ENCODE data around the gene CAP2. TPM values are rescaled to one million over a fixed set of nuclear protein-coding genes. Genes with fewer than 3 reads are reported as not detected.
"Not testable (repeated sequence)": the region's sequence is repeated elsewhere in the genome, so short reads cannot be mapped to it uniquely, and the experiment has no call there.

Gene CAP2
- total RNA-seq, 3 donors from 2014 or later, result 2.2 to 56.1 (median 3.4) TPM

DNA sequence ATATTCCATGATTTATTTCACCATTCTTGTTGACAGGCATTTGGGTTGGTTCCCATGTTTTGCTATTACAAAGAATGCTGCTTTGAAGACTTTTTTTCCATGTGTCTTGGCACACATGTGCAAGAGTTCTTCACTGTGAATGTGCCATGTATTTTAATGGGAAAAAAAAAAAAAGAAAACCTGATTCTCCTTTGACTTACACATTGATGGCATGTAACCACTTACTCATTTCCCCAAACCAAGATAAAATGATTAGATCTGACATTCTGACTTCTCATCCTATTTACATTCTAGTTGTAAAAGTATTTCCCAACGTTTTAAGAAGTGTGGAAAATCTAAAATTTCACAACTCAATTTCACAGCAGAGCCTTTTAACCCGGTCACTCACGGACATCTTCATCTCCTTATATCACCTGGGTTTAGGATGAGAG, 4.4 kb downstream of the CAP2 start:
- no peaks in the 10 kb centered on the region for H3K4me1 ChIP-seq (ENCODE audit: low read depth)
- H3K36me3 ChIP-seq (ENCODE audit: low read depth), result no peaks in the 10 kb centered on the region
- ATAC-seq (no peak), DNase-seq (no peak)
- intact Hi-C loops (cut with DNase I, micrococcal nuclease), result loop anchor here in 1 of 2 donors (10.0 kb wide), 1 partner anchor 187 kb away; no protein-coding TSS in a partner anchor
- H3K4me3 ChIP-seq, result no peak overlapping the region
- TF ChIP-seq, protein P1, sequence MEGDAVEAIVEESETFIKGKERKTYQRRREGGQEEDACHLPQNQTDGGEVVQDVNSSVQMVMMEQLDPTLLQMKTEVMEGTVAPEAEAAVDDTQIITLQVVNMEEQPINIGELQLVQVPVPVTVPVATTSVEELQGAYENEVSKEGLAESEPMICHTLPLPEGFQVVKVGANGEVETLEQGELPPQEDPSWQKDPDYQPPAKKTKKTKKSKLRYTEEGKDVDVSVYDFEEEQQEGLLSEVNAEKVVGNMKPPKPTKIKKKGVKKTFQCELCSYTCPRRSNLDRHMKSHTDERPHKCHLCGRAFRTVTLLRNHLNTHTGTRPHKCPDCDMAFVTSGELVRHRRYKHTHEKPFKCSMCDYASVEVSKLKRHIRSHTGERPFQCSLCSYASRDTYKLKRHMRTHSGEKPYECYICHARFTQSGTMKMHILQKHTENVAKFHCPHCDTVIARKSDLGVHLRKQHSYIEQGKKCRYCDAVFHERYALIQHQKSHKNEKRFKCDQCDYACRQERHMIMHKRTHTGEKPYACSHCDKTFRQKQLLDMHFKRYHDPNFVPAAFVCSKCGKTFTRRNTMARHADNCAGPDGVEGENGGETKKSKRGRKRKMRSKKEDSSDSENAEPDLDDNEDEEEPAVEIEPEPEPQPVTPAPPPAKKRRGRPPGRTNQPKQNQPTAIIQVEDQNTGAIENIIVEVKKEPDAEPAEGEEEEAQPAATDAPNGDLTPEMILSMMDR (IDR thresholded peaks at IDR 0.05), result no peak
- H3K9me3 ChIP-seq, result no peaks in the 10 kb centered on the region

DNA sequence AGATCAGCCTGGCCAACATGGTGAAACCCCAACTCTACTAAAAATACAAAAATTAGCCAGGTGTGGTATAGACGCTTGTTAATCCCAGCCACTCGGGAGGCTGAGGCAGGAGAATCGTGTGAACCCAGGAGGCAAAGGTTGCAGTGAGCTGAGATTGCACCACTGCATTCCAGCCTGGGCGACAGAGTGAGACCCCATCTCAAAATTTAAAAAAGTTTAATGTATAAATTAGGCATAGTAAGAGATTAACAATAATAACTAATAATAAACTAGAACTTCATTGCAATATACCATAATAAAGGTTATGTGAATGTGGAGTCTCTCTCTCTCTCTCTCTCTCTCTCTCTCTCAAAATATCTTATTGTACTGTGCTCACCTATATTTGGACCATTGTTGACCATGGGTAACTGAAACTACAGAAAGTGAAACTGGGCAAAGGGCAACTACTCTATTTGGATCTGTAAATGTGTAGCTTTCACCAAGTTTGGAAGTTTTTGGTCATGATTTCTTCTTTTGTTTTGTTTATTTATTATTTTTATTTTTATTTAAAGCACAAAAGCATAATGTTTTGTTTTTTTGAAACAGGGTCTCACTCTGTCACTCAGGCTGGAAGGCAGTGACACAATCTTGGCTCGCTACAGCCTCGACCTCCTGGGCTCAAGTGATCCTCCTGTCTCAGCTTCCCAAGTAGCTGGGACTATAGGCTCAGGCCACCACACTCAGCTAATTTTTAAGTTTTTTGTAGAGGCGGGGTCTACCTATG, 12.0 kb downstream of the CAP2 start:
- DNase-seq; H3K4me1 ChIP-seq (ENCODE audit: low read depth); intact Hi-C loops (cut with DNase I, micrococcal nuclease); H3K36me3 ChIP-seq (ENCODE audit: low read depth); H3K9me3 ChIP-seq; H3K4me3 ChIP-seq: not testable (repeated sequence)
- ATAC-seq, result peak; percentile 76

DNA sequence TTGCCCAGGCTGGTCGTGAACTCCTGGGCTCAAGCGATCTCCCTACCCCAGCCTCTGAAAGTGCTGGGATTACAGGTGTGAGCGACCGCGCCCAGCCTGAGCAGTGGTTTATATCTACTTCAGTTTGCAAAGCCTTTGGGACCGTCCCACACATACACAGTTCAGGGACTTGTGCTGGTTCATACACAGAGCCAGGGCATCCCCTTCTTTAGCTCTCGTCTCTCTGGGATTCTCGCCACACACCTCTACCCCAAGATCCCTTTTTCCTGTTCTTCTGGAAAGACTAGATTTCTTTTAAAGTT, 12.5 kb downstream of the CAP2 start:
- ATAC-seq (peak; percentile 75), DNase-seq (peak in 2 of 3 donors; percentile 46 to 49)
- H3K4me1 ChIP-seq (ENCODE audit: low read depth), result no peaks in the 10 kb centered on the region
- TF ChIP-seq, protein P1 (IDR thresholded peaks at IDR 0.05), result no peak
- intact Hi-C loops (cut with DNase I, micrococcal nuclease), result no loop called here
- H3K9me3 ChIP-seq, result no peaks in the 10 kb centered on the region
- H3K4me3 ChIP-seq, result no peak overlapping the region
- no peaks in the 10 kb centered on the region for H3K36me3 ChIP-seq (ENCODE audit: low read depth)

DNA sequence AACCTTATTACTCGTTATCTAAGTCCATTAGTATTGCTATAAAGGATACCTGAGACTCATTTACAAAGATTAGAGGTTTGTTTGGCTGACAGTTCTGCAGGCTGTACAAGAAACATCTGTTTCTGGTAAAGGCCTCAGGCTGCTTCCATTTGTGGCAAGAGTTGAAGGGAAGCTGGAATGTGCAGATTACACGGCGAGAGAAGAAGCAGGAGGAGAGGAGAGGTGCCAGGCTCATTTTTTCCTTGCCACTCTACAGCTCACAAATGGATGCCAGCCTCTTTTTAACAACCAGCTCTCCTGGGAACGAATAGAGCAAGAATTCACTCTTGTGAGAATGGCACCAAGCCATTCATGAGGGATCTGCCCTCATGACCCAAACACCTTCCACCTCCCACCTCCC, 14.7 kb downstream of the CAP2 start:
- Histone ChIP-seq H3K36me3 (ENCODE audit: low read depth) (no peaks in the 10 kb centered on the region), H3K9me3 (no peaks in the 10 kb centered on the region), H3K4me1 (ENCODE audit: low read depth) (no peaks in the 10 kb centered on the region), H3K4me3 (no peak overlapping the region)
- no peak for DNase-seq
- TF ChIP-seq, protein P1 (IDR thresholded peaks at IDR 0.05), result no peak
- intact Hi-C loops (cut with DNase I, micrococcal nuclease), result no loop called here
- no peak for ATAC-seq

DNA sequence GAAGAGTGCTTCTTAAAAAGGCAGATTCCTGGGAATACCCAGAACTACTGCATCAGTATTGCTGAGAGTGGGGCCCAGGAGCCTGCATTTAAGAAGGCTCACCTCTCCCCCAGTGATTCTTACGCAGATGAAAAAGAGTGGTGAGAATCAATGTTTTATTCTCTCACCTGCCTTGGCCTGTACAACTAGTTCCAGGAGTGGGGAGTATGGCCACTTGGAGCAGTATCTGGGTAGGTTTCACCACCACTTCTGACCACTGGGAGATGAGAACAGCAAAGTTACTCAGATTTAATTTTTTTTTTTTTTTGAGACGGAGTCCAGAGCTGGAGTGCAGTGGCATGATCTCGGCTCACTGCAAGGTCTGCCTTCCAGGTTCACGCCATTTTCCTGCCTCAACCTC, 16.9 kb downstream of the CAP2 start:
- no peak for DNase-seq
- Histone ChIP-seq H3K4me3 (no peak overlapping the region), H3K4me1 (ENCODE audit: low read depth) (no peaks in the 10 kb centered on the region), H3K9me3 (no peaks in the 10 kb centered on the region), H3K36me3 (ENCODE audit: low read depth) (no peaks in the 10 kb centered on the region)
- TF ChIP-seq, protein P1 (IDR thresholded peaks at IDR 0.05), result no peak
- ATAC-seq, result no peak
- intact Hi-C loops (cut with DNase I, micrococcal nuclease), result no loop called here

DNA sequence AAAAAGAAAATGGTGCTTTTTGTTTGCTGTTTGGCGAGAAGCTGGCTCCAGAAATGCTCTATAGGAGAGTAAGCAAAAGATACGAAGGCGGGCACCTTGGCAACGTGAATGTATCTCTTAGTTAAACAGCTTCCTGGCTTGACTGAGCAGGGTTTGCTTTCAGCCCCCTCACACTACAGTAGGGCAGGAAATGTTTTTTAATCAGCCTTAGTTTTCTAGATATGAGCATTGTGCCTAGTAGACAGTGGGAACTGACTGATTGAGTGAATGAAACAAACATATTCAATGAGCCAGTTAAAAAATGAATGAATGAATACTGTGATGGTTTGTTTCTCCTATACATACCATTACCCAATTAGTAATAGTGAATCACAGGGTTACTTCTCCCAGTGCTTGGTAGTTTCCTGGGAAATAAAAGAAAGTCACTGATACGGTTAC, 19.9 kb downstream of the CAP2 start:
- no peaks in the 10 kb centered on the region for H3K9me3 ChIP-seq
- intact Hi-C loops (cut with DNase I, micrococcal nuclease), result no loop called here
- DNase-seq, result no peak
- H3K4me1 ChIP-seq (ENCODE audit: low read depth), result no peaks in the 10 kb centered on the region
- no peak for ATAC-seq
- no peak overlapping the region for H3K4me3 ChIP-seq
- TF ChIP-seq, protein P1 (IDR thresholded peaks at IDR 0.05), result no peak
- H3K36me3 ChIP-seq (ENCODE audit: low read depth), result no peaks in the 10 kb centered on the region

DNA sequence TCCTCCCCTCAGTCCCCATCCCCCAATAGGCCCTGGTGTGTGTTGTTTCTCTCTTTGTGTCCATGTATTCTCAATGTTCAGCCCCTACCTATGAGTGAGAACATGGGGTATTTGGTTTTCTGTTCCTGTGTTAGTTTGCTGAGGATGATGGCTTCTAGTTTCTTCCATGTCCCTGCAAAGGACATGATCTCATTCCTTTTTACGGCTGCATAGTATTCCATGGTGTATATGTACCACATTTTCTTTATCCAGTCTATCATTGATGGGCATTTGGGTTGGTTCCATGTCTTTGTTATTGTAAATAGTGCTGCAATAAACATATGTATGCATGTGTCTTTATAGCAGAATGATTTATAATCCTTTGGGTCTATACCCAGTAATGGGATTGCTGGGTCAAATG, 21.0 kb downstream of the CAP2 start:
- H3K36me3 ChIP-seq (ENCODE audit: low read depth); intact Hi-C loops (cut with DNase I, micrococcal nuclease); ATAC-seq; H3K9me3 ChIP-seq; H3K4me3 ChIP-seq; DNase-seq; H3K4me1 ChIP-seq (ENCODE audit: low read depth): not testable (repeated sequence)
